Brain microvascular endothelial cell (primary cell): ENCODE measurements around the gene TCAF1.
A peak's percentile ranks its signal among the peaks of the same experiment; 100 is the strongest.
"Not testable (repeated sequence)": the region's sequence is repeated elsewhere in the genome, so short reads cannot be mapped to it uniquely, and the experiment has no call there.

ENCODE experiments used
- DNase-seq: peaks from one replicate; pipeline ENCODE4 v3.0.0-alpha.2; 2020
- H3K27ac ChIP-seq: fragments of 250-450 bp; sonication (Bioruptor Pico); 2 replicates; pipeline ENCODE4 v1.5.1; 2020; ENCODE audit warnings: mild to moderate bottlenecking, moderate library complexity
- H3K27me3 ChIP-seq: fragments of 250-450 bp; sonication (Bioruptor Pico); replicated peaks from 2 replicates; pipeline ENCODE4 v1.5.1; 2020; ENCODE audit warnings: mild to moderate bottlenecking
- H3K36me3 ChIP-seq: fragments of 250-450 bp; sonication (Bioruptor Pico); replicated peaks from 2 replicates; pipeline ENCODE4 v1.5.1; 2020; ENCODE audit warnings: mild to moderate bottlenecking
- H3K4me3 ChIP-seq: 2 replicates; pipeline ENCODE4 v1.5.1; 2011; ENCODE audit warnings: low read depth, mild to moderate bottlenecking, control low read depth, low read length, moderate library complexity
- CTCF ChIP-seq: IDR thresholded peaks from 2 replicates; pipeline ENCODE4 v1.5.1; 2011; ENCODE audit warnings: low read depth, mild to moderate bottlenecking, moderate library complexity, low read length, control low read depth, inconsistent platforms; ENCODE audit errors: missing control alignments
- in situ Hi-C: cut with HindIII; loops from 2 replicates; pipeline ENCODE4 v1.10.0; 2017; ENCODE audit warnings: low sequenced_read_pairs, low pct_ligation_motif_present

The TCAF1 gene

GRCh38 chr7:143882020-143882603, 19.9 kb downstream of the TCAF1 start:
- TF ChIP-seq CTCF, result no peak
- Histone ChIP-seq H3K4me3 (peak overlapping the region; percentile 78), H3K27me3 (no peaks in the 10 kb centered on the region), H3K36me3 (no peaks in the 10 kb centered on the region), H3K27ac (peak overlapping the region; percentile 1)
- peak; percentile 46 for DNase-seq
- in situ Hi-C loops, result no loop called here

GRCh38 chr7:143878884-143879283, 23.1 kb downstream of the TCAF1 start:
- DNase-seq, result no peak
- no peak overlapping the region for H3K27ac ChIP-seq
- H3K27me3 ChIP-seq, result no peaks in the 10 kb centered on the region
- in situ Hi-C loops, result no loop called here
- H3K36me3 ChIP-seq, result peaks cover 15% of the 10 kb centered on the region
- no peak overlapping the region for H3K4me3 ChIP-seq
- no peak for TF ChIP-seq CTCF

GRCh38 chr7:143877098-143877497, 24.9 kb downstream of the TCAF1 start:
- peaks cover 15% of the 10 kb centered on the region for H3K36me3 ChIP-seq
- no peaks in the 10 kb centered on the region for H3K27me3 ChIP-seq
- TF ChIP-seq CTCF, result no peak
- in situ Hi-C loops, result no loop called here
- no peak for DNase-seq
- H3K4me3 ChIP-seq, result no peak overlapping the region
- no peak overlapping the region for H3K27ac ChIP-seq

- Histone ChIP-seq H3K36me3 (peaks cover 15% of the 10 kb centered on the region), H3K4me3 (no peak overlapping the region), H3K27me3 (no peaks in the 10 kb centered on the region), H3K27ac (no peak overlapping the region)
- DNase-seq, result no peak
- no peak for TF ChIP-seq CTCF
- in situ Hi-C loops, result no loop called here
These were observed 25.8 kb downstream of the TCAF1 start for GRCh38 chr7:143876218-143876617.

- DNase-seq, in situ Hi-C loops, H3K27ac ChIP-seq, H3K27me3 ChIP-seq, H3K4me3 ChIP-seq: not testable (repeated sequence)
- H3K36me3 ChIP-seq, result peaks cover 15% of the 10 kb centered on the region
These were observed 28.7 kb downstream of the TCAF1 start for GRCh38 chr7:143873242-143873641.

GRCh38 chr7:143871534-143871933, 30.4 kb downstream of the TCAF1 start:
- H3K27me3 ChIP-seq, H3K4me3 ChIP-seq, H3K27ac ChIP-seq, DNase-seq, in situ Hi-C loops: not testable (repeated sequence)
- H3K36me3 ChIP-seq, result peaks cover 15% of the 10 kb centered on the region

- in situ Hi-C loops, H3K27me3 ChIP-seq, H3K4me3 ChIP-seq, H3K27ac ChIP-seq, DNase-seq, H3K36me3 ChIP-seq: not testable (repeated sequence)
These were observed 44.0 kb downstream of the TCAF1 start for GRCh38 chr7:143857994-143858393.

- H3K27ac ChIP-seq, H3K4me3 ChIP-seq, in situ Hi-C loops, H3K27me3 ChIP-seq, DNase-seq, H3K36me3 ChIP-seq: not testable (repeated sequence)
These were observed 46.5 kb downstream of the TCAF1 start for GRCh38 chr7:143855443-143855842.
